Caco-2 (cell line): ENCODE data around the gene AGBL3. TPM values are rescaled to one million over a fixed set of nuclear protein-coding genes. Genes with fewer than 3 reads are reported as not detected.

Experiments
- BruUV-seq: library from RNA; stranded (reverse); fragments of 400-500 nt; replicated peaks from 2 replicates; lab custom pipeline; 2021; lab: Mats Ljungman, UMichigan
- CTCF ChIA-PET: fragments of 300-600 bp; sonication (Branson Sonifier 250); formaldehyde crosslinking; loops from one replicate; lab custom pipeline; 2022; ENCODE audit warnings: antibody characterized with exemption; lab: Charles Lee
- POLR2A ChIA-PET: fragments of 300-600 bp; sonication (Branson Sonifier 250); formaldehyde crosslinking; loops from one replicate; lab custom pipeline; 2022; ENCODE audit warnings: antibody characterized with exemption; lab: Charles Lee
- DNase-seq, 2 experiments: peaks; one replicate each; pipeline versions ENCODE4 v3.0.0 to v3.0.0-alpha.2; 2020 to 2022
- H3K27me3 ChIP-seq: replicated peaks from 2 replicates; pipeline ENCODE4 v1.6.0; 2011; ENCODE audit warnings: low read length; ENCODE audit not compliant: control insufficient read depth, insufficient read depth
- H3K36me3 ChIP-seq: 2 replicates; pipeline ENCODE4 v1.5.1; 2011; ENCODE audit warnings: low read length; ENCODE audit not compliant: control insufficient read depth, insufficient read depth
- H3K4me1 ChIP-seq: fragments of 250-450 bp; sonication (Bioruptor Pico); 2 replicates; pipeline ENCODE4 v1.5.1; 2020; ENCODE audit warnings: mild to moderate bottlenecking
- H3K4me3 ChIP-seq: 2 replicates; pipeline ENCODE4 v1.5.1; 2011; ENCODE audit warnings: low read depth, mild to moderate bottlenecking, control low read depth, low read length
- H3K9me3 ChIP-seq: fragments of 250-450 bp; sonication (Bioruptor Pico); 2 replicates; pipeline ENCODE4 v1.5.1; 2020; ENCODE audit warnings: mild to moderate bottlenecking, moderate library complexity
- H3K27ac Mint-ChIP-seq: one replicate; pipeline ENCODE4 v1.8.0; 2022; ENCODE audit warnings: mixed read lengths; ENCODE audit not compliant: unreplicated experiment
- H3K27me3 Mint-ChIP-seq: one replicate; pipeline ENCODE4 v1.8.0; 2022; ENCODE audit warnings: mixed read lengths; ENCODE audit not compliant: insufficient read depth, unreplicated experiment
- H3K36me3 Mint-ChIP-seq: one replicate; pipeline ENCODE4 v1.8.0; 2022; ENCODE audit warnings: mild to moderate bottlenecking, mixed read lengths; ENCODE audit not compliant: insufficient read depth, unreplicated experiment
- H3K4me1 Mint-ChIP-seq: one replicate; pipeline ENCODE4 v1.8.0; 2022; ENCODE audit warnings: low read depth, mixed read lengths; ENCODE audit not compliant: unreplicated experiment
- H3K4me3 Mint-ChIP-seq: one replicate; pipeline ENCODE4 v1.8.0; 2022; ENCODE audit warnings: mild to moderate bottlenecking, moderate library complexity, mixed read lengths; ENCODE audit not compliant: unreplicated experiment
- H3K9me3 Mint-ChIP-seq: one replicate; pipeline ENCODE4 v1.8.0; 2022; ENCODE audit warnings: mixed read lengths; ENCODE audit not compliant: unreplicated experiment
- CTCF ChIP-seq, 2 experiments: fragments of 200-600 bp in 1 of 2; IDR thresholded peaks; 1 replicate in 1 of 2; 2 replicates in 1 of 2; pipeline versions ENCODE4 v1.5.1 to v1.8.0; 2011 to 2022; ENCODE audit warnings: antibody characterized with exemption in 1 of 2, control low read depth in 1 of 2, inconsistent platforms in 1 of 2, low read depth in 1 of 2, low read length in 1 of 2, mild to moderate bottlenecking in 1 of 2, moderate library complexity in 1 of 2; ENCODE audit not compliant: insufficient read depth in 1 of 2, severe bottlenecking in 1 of 2, unreplicated experiment in 1 of 2
- intact Hi-C: fragments of 100-400 bp; cut with micrococcal nuclease; formaldehyde crosslinking; loops from one replicate; pipeline ENCODE4 v1.10.0; 2022; ENCODE audit not compliant: unreplicated experiment
- total RNA-seq: library from RNA; stranded (reverse); gene quantifications from 2 replicates; pipeline ENCODE4 v1.2.3, GENCODE V29; 2022

Gene AGBL3
- total RNA-seq, 1 experiment from 2014 or later: 6.1 TPM

GRCh38 chr7:134996097-134996550 lies 9.8 kb downstream of the AGBL3 start:
- intact Hi-C loops: no loop called here
- no peaks in the 10 kb centered on the region for H3K9me3 Mint-ChIP-seq
- no peak for DNase-seq
- H3K27me3 Mint-ChIP-seq: no peaks in the 10 kb centered on the region
- Histone ChIP-seq H3K4me1 (peaks cover 45% of the 10 kb centered on the region), H3K27me3 (no peaks in the 10 kb centered on the region), H3K4me3 (no peak overlapping the region), H3K9me3 (no peaks in the 10 kb centered on the region), H3K36me3 (peaks cover 8% of the 10 kb centered on the region)
- peaks cover 40% of the 10 kb centered on the region for H3K4me1 Mint-ChIP-seq
- no peak overlapping the region for H3K27ac Mint-ChIP-seq
- CTCF ChIA-PET: no interaction called here
- peaks cover 50% of the 10 kb centered on the region for H3K36me3 Mint-ChIP-seq
- POLR2A ChIA-PET: no interaction called here
- no TSS peak for BruUV-seq
- TF ChIP-seq CTCF (IDR thresholded peaks at IDR 0.05; ENCODE audit: insufficient read depth in 1 of 2, low read depth in 1 of 2, low read length in 1 of 2, severe bottlenecking in 1 of 2, unreplicated experiment in 1 of 2): no peak
- H3K4me3 Mint-ChIP-seq: no peak overlapping the region

GRCh38 chr7:134997214-134997885 lies 11.0 kb downstream of the AGBL3 start:
- Mint-ChIP-seq H3K9me3 (peaks cover 6% of the 10 kb centered on the region), H3K4me1 (peaks cover 31% of the 10 kb centered on the region), H3K36me3 (peaks cover 48% of the 10 kb centered on the region), H3K27me3 (no peaks in the 10 kb centered on the region), H3K27ac (no peak overlapping the region), H3K4me3 (no peak overlapping the region)
- TF ChIP-seq CTCF (IDR thresholded peaks at IDR 0.05; ENCODE audit: insufficient read depth in 1 of 2, low read depth in 1 of 2, low read length in 1 of 2, severe bottlenecking in 1 of 2, unreplicated experiment in 1 of 2): no peak
- CTCF ChIA-PET: no interaction called here
- intact Hi-C loops: no loop called here
- H3K4me3 ChIP-seq: no peak overlapping the region
- POLR2A ChIA-PET: interaction anchor here (0.5 kb wide), 1 partner anchor 522 kb away, joined by 5 read pairs; no protein-coding TSS in a partner anchor
- no TSS peak for BruUV-seq
- DNase-seq: peak in 1 of 2 experiments; percentile 38
- H3K36me3 ChIP-seq: peaks cover 8% of the 10 kb centered on the region
- peaks cover 35% of the 10 kb centered on the region for H3K4me1 ChIP-seq
- no peaks in the 10 kb centered on the region for H3K27me3 ChIP-seq
- no peaks in the 10 kb centered on the region for H3K9me3 ChIP-seq

- H3K36me3 ChIP-seq: peaks cover 5% of the 10 kb centered on the region
- no peaks in the 10 kb centered on the region for H3K27me3 ChIP-seq
- no TSS peak for BruUV-seq
- no peak for TF ChIP-seq CTCF (IDR thresholded peaks at IDR 0.05; ENCODE audit: insufficient read depth in 1 of 2, low read depth in 1 of 2, low read length in 1 of 2, severe bottlenecking in 1 of 2, unreplicated experiment in 1 of 2)
- H3K9me3 ChIP-seq: no peaks in the 10 kb centered on the region
- Mint-ChIP-seq H3K4me1 (peaks cover 20% of the 10 kb centered on the region), H3K9me3 (peaks cover 15% of the 10 kb centered on the region), H3K27ac (peak overlapping the region; percentile 3), H3K4me3 (no peak overlapping the region), H3K27me3 (no peaks in the 10 kb centered on the region), H3K36me3 (peaks cover 37% of the 10 kb centered on the region)
- DNase-seq: no peak
- H3K4me3 ChIP-seq: no peak overlapping the region
- H3K4me1 ChIP-seq: peaks cover 18% of the 10 kb centered on the region
- ChIA-PET CTCF (no interaction called here), POLR2A (no interaction called here)
- intact Hi-C loops: no loop called here
Measured at GRCh38 chr7:134999136-134999535, 12.8 kb downstream of the AGBL3 start.
